HG03060 (cell line): ENCODE measurements around the gene MAP3K2.

Experiments used
- ATAC-seq: cut with Tn5 transposase; IDR thresholded peaks from one replicate; pipeline ENCODE4 v1.9.1; 2021; ENCODE audit warnings: low read depth, moderate number of reproducible peaks; ENCODE audit not compliant: unreplicated experiment

Gene MAP3K2

GRCh38 chr2:127308586-127309138 lies 79.1 kb downstream of the MAP3K2 start:
- ATAC-seq, result no peak

DNA sequence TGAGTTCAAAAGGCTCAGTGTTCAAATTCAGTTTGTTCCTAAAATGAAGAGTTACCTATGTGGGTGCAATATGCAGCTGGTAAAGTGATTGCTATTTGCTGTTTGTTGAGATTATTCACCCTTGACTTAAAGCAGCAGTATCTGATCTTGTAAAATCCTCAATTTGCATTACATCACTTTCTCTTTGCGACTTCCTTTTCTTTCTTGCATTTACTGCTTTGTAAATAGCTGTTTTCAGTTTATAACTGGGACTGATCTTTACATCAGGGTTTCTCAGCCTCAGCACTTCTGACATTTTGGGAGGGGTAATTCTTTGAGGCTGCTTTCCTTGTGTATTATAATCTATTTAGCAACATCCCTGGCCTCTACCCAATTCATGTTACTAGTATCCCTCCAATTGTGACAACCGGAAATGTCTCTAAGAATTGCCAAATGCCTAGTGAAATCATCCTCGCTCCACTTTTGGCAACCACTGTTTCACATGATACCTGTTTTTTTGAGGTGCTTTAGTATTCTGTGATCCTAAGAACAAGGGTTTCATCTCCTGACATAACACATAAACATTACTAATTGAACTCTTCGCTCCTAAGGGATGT lies 81.7 kb downstream of the MAP3K2 start:
- ATAC-seq, result no peak

DNA sequence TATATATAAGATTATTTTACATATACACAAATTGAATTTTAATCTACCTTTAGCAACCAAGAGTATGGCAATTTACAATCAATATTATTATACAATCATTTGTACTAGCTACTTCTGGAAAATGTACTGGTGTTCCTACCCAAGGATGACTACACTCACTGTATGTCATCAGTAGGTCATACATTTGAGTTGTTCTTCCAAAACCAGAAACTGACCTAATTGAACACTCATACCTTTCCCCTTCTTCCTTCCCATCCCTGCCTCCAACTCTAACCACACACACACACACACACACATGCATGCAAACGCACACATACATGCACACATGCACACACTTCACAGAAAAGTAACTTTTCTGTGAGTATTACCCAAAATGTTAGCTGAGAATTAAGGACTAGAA lies 85.6 kb downstream of the MAP3K2 start:
- no peak for ATAC-seq

GRCh38 chr2:127293748-127294562 lies 93.8 kb downstream of the MAP3K2 start, which contains the start of gene ERCC3:
ERCC3 (minus strand) TSS chr2:127294144; CDS start chr2:127294081, 63 bp downstream.
- peak; percentile 74 for ATAC-seq

DNA sequence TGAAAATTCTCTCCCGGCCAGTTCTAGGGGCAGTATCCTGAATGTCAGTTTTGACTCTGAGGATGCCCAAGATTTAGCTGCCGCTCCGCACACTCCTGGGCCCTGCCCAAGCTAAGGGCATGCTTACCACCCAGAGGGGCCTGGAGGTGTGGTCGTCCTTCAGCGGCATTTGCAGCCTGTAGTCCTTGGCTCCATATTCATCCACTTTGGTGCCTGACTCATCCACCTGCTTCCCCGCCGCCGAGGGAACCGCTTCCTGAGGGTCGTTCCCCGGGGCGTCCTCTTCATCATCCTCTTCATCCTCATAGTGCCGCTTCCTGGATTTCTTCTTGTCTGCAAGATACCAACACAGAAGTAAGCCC lies 94.4 kb downstream of the MAP3K2 start:
- no peak for ATAC-seq

DNA sequence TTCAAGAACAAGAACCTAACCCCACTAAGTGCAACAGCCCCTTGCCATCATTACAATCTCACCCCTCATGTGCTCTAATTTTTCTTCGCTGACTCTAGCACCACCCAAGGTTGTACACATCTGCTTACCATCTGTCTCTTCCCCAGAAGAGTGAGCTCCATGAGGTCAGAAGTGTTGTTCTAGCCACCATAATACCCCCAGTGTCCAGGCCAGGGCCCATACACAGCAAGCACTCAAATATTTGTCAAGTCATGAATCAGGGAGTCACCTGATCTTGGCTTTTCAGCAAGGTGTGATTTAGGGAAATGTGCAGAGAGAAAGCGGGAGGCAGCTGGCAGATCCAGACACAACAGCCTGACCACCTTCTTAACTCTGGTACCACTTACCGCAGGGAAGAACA lies 99.5 kb downstream of the MAP3K2 start:
- no peak for ATAC-seq

DNA sequence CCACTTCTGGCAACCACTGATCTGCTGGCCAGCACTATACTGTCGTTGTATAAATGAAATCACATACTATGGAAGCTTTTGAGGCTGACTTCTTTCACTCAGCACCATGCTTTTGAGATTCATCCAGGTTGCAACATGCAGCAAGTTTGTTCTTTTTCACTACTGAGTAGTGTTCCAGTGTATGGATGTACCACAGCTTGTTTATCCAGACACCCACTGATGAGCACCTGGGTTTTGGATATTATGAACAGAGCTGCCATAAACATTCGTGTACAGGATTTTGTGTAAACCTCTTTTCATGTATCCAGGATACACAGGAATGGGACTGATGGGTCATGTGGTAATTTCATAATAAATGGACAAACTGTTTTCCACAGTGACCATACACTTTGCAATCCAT lies 104.5 kb downstream of the MAP3K2 start:
- ATAC-seq, result no peak

DNA sequence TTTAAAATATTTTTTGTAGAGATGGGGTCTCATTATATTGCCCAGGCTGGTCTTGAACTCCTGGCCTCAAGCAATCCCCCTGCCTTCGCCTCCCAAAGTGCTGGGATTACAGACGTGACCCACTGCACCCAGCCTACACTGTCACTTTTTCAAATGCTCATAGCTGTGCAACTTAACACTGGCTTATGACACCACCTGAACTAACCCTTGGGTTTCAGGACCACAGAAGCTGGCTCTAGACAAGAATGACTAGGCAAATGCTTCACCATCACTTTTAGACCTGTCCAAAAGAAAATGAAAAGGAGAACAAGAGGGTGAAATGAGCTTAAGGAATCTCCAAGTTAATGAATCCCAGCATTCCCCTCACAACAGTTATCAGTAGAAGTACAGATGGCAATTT lies 107.1 kb downstream of the MAP3K2 start:
- ATAC-seq, result no peak

DNA sequence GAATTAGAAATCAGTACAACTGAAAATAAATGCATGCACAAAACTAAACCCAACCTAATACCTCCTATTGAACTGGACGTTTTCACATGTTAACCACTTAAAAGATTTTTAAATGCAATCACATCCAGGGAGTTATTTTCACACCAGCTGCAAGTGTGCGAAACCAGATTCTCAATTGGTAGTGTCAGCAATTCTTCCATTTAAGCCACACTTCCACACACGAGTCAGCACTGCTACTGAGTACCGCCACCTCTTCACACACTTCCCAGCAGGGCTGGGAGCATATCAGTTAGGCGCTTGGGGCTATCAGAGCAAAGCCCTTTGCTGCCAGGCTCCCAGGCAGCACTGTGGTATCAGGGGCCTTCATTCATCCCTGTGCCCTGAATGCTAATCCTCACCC lies 108.0 kb downstream of the MAP3K2 start:
- ATAC-seq, result no peak

- ATAC-seq, result no peak
Measured at GRCh38 chr2:127278959-127279358, 108.8 kb downstream of the MAP3K2 start.

DNA sequence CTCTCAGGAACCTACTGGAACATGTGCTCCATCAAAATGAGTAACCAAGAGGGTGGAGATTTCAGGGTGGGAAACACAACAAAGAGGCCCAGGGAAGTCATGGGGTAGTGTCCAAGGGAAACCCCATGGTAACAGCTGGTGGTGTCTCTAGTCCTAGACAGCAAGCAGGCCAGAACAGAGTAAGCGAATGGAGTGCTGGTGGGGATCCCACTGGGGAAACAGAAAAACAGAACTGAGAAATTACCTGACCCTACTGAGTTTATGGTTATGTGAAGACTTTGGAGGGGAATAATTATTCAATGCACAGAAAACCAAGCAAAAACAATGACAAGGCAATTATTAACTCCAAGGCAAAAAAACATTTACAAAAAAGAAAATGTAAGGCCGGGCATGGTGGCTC lies 110.7 kb downstream of the MAP3K2 start:
- no peak for ATAC-seq

GRCh38 chr2:127275789-127276188 lies 112.0 kb downstream of the MAP3K2 start:
- ATAC-seq, result no peak

DNA sequence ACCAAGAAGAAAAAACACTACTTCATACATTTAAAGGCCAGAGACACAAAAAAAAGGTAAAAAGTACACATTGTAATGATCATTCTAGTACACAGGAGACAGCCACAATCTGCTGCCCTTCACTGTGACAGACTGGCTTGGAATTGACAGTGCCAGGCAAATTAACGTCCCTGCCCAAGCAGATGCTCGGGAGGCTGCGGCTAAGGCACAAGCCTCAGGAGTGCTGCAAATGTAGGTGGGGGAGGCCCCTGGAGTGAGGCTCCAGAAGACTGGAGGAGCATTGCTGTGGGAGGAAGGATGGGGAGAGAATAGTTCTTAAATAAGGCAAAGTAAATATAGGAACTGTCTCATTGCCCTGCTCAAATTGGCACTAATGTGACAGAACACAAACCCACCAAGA lies 112.4 kb downstream of the MAP3K2 start:
- ATAC-seq, result no peak

DNA sequence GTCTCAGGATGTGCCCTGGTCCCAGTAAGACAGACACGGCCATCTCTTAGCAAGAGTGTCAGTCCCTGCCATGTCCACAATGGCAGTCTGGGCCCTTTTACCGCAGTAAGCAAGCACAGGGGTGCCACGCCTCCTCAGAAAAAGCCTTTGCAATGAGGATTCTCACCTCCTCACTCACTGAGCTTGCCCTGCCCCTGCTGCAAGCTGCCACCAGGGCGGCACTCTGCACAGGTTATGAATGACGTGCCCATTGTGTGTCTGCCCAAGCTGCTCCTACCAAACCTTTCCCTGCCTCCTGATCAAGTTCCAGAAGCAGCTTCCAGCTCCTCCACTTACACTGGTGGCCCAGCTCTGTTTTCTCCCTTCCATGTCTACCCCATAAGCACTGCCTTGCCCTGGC lies 117.1 kb downstream of the MAP3K2 start:
- ATAC-seq, result no peak

GRCh38 chr2:127261804-127262406 lies 125.9 kb downstream of the MAP3K2 start:
- no peak for ATAC-seq

- ATAC-seq, result no peak
Measured at GRCh38 chr2:127259355-127259754, 128.4 kb downstream of the MAP3K2 start.

GRCh38 chr2:127256866-127257265 lies 130.9 kb downstream of the MAP3K2 start:
- ATAC-seq, result no peak

GRCh38 chr2:127256381-127256780 lies 131.4 kb downstream of the MAP3K2 start:
- no peak for ATAC-seq

GRCh38 chr2:127255721-127256120 lies 132.1 kb downstream of the MAP3K2 start:
- ATAC-seq, result no peak

DNA sequence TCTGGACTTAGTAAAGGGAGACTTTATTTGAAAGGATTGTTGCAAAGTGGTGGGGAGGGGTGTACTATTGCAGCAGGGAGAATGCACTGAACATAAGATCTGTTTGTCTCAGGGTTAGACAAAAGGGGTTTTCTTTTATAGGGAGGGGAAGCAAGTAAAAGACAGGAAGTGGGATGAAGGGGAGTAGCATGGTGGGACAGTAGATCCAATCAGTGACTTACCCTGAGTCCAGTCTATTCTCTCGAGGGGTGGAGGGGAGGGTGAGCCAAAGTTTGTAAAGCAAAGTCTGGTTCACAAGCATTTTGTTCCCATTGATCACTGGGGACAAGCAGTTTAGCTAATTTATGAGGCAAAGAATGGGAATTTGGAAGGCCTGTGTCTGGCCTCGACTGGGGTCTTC lies 132.6 kb downstream of the MAP3K2 start:
- ATAC-seq, result no peak

DNA sequence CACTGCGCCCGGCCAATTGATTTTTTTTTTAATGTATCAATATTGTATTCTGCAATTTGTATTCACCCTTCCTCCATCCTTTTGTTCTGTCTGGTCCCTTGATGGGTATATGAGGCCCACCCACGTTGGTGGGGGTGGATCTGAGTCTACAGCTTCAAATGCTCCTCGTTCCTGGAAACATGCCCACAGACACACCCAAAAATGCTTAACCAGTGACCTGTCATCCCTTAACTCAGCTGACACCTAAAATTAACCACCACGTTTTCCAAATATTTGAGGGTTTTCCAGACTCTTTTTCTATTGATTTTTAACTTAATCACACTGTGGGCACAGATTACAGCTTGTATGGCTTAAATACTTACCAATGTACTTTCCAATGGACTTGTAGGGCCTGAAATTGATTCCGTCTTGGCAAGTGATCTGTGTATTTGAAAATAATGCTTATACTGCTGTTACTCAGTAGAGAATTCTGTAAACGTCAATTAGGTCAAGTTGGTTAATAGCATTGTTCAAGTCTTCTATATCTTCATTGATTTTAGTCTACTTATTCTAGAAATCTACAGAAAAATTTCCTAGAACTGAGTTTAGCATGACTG lies 133.3 kb downstream of the MAP3K2 start:
- no peak for ATAC-seq
